Urothelium cell line (cell line): ENCODE results near the gene HOXA13.
A peak's percentile ranks its signal among the peaks of the same experiment; 100 is the strongest.

Experiments used
- DNase-seq: peaks from one replicate; pipeline ENCODE4 v3.0.0; 2011; ENCODE audit warnings: low spot score, mixed read lengths
- FAIRE-seq: peaks from 2 replicates; lab custom pipeline; 2011; peaks lifted over from hg19 to GRCh38; lab: Jason Lieb, UNC

The HOXA13 gene

DNA sequence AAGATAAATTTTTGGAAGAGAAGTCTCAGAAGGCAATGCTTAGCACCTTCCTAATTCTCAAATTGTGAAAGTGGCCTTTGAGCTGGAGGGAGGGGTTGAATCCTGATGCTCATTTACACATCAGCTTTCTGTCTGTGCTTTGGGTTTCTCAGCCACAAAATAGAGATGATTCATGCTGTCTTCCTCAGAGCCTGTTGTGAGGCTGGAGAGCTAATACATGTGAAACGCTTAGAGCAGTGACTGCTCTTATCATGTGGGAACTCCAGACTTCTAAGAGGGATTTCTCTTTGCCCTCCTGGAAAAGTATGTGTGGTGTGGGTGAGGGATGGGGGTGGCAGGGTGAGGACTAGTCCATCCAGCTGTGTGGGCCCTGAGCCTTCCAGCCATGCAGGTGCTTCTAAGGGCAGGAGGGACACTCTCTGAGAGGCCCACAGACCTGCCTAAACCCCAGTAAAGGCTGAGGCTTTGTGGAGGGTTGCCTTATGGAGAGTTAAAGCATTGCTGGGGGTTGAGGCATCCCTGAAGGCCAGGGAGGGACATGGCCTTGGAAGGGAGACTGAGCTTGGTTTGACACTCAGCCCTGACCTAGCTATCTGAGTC lies 37.9 kb upstream of the HOXA13 start:
- peak; percentile 30 for FAIRE-seq
- DNase-seq: peak; percentile 41

DNA sequence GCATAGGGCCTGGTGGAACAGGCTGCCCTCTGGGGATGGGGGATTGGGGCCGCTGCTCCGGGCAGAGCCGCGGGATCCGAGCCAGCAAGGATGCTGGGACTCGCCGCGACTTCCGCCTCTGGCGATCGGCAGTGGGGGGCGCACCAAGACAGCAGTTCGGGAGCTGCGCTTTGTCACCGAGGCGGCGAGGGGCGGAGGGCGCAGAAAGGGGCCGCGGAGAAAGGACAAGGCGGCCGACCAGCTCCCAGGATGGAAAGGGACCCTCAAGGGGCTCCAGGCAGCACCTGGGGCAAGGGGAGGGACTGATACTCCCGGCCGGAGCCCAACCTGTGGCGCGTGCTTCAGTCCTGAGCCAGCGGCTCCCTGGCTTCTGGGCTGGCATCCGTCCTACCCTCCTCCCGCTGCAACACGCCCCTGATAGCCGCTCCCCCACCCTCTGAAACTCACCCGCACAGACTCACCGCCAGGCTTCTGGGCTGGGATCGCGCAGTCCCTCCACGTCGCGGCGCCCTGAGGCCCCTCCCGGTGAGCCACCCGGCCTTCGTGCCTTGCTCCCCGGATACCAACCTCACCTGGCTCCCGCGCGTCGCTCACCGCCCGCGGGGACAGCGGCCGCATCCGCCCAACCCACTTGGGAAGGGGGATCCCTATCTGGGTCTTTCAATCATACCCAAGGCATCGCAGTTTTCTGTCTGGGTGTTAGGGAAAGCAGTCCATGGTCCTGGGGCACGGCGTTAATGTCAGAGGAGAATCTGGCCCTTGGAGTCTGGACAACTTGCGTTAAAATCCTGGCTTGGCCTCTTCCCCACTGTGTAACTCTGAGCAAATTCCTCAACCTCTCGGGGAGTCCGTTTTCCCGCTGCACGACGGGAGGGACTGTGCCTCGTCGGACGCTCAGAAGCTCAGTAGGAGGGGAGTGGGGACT lies 35.8 kb upstream of the HOXA13 start:
- FAIRE-seq (peak; percentile 94), DNase-seq (peak; percentile 88)

DNA sequence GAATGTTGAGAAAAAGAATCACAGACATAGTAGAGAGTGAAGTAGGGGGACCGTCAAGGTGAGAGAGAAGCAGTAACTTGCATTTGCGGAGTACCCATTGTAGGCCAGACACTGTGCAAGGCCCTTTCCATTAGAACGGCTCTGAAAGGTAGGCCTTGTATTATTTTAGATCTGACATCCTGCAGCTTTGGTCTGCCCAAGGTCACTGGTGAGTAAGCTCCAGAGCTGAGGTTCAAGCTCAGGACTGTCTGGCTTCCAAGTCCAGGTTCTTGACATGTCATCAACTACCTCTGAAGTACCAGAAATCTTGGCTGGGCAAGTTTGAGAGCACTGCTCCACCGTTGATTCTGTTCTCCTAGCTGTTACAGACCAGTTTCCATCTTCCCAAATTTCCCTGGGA lies 29.6 kb upstream of the HOXA13 start:
- FAIRE-seq: no peak
- no peak for DNase-seq

DNA sequence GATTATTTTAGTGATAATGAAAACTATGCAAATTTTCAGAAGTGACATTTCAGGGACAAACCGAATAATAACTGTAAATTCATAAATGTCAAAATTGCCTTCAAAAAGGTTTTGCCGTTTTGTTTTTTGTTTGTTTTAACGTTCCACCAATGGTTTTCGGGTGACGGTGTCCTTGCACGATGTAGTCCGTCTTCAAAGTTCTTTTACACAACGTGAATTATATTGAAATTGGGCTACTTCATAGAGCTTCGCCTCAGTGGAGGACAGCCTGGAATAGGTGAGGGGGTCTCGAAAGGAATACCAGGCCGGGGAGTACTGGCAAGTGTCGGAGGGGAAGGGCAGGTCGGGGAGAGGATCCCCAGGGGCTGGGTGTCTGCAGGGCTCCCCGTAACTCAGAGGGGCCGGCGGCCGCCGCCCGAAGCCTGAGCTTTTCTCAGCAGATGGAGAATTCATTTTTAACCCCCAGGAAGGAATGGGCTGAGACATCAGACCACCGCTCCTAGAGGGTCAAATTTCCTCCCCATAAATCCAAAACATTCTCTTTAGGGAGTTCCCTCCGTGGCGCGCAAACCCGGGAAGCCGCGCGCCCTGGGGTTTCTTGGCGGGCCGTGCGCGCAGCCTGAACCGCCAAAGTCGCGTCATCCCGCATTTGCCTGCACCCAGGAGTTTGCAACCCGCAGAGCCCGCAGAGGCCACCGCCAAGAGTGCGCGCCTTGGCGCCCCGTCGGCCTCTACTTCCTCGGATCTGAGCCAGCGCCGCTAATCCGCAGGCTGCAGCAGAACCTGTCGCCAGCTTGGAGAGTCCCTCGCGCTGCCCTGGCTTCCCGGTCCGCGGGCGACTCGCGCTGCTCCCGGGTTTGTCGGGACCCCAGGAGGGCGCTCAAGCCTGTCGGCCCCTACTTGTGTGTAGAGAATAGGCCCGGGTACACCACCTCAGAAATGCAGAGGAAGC lies 25.4 kb upstream of the HOXA13 start:
- DNase-seq: no peak
- no peak for FAIRE-seq

DNA sequence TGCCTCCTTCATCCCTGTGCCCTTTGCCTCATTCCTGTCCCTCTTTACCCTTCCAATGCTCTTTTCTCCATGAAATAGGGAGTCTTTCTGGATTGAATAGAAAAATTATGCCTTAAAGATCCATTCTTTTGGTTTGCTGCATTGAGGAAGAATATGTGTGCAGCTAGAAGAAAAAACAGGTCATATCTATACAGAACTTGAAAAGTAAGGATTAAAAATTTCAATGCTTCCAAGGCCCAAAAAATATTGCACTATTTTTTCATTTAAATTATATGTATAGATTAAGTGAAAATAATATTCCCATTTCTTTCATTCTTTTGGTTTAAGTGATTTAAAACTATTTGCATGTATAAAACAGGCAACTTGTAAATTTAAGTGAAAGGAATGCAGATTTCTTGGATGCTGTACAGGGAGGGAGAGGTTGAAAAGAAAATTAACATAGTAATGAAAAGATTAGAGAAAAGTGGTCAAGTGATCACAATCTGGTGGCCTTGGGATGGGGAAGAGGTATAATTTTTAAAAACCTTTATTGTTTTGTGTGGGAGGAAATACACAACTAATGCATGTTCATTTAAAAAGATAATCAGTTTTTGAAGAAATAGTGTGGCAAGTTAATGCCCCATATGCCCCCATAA lies 24.2 kb upstream of the HOXA13 start:
- FAIRE-seq (no peak), DNase-seq (no peak)

DNA sequence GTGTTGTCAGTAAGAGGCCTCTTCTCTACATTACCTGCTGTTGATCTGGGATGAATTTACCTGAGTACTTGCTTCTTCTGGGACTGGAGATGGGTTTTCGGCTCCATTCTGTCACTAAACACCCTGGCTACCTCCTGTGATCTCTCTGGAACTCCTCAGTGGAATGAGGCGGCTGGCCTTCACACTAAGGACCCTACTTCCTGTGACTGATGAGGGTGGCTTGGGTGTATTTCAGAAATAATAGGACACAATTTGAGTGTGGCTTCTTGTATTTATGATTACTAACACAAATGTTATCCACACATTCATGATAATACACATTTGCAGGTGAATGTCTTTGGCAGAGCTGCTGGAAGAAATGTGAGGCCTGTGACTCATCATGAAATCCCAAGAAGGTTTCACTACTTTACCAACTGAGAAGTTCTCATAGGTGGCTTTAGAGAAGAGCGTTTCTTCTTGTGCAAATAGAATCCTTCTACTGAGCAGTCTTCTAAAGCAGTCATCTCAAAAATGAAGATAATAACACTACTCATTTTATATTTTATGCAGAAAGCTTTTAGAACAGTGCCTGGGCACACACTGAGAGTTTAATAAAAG lies 21.4 kb upstream of the HOXA13 start:
- no peak for DNase-seq
- FAIRE-seq: peak; percentile 69

DNA sequence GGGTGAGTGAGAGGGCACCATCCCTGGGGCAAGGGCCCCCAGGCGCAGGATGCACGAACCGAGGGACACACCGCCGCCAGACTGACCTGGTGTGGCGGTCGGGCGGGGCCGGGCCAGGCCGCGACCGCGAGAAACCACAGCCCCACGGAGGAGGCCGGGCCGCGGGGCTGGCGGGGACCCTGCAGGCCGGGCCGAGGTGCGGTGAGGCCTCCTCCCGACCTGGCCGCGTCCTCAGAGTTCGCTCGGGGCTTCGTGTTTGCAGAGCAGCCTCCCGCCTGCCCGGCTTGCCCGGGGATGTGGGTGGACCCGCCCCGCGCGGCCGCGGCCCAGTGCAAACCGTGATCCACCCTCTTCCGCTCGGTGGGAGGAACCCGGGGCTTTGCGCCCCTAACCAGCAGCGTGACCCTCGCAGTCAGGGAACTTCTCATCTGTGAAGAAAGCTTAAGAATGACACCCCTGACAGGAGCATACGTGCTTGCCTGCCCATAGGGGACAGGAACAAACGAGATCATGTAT lies 20.6 kb upstream of the HOXA13 start:
- DNase-seq: no peak
- FAIRE-seq: no peak

DNA sequence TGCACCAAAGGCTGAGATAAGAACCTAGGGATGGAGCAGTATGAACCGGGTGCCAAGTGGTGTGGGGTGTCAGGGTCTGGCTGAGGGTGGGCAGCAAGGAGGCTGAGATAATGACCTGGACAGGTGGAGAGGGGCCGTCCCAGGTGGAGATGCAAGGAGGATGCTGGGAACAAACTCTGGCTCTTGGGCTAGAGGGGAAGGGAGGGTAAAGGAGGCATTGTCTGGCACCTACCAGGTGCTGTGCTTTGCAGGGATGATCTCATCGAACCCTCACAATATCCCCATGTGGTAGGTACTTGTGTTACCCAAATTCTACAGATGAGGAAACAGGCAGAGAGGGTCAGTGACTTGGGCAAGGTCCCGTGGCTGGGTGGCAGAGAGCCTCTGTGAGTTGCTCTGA lies 19.9 kb upstream of the HOXA13 start:
- FAIRE-seq (no peak), DNase-seq (no peak)

DNA sequence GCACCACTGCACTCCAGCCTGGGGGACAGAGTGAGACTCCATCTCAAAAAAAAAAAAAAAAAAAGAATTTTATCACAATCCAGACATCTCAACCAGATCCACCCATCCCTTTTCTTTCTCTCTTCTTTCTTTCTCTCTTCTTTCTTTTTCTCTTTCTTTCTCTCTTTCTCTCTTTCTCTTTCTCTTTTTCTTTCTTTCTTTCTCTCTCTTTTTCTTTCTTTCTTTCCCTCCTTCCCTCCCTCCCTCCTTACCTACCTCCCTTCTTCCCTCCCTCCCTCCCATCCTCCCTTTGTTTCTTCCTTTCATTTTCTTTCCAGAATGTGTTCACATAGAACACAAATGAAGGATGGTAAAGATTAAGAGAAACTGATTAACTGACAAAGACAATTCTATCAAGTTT lies 18.1 kb upstream of the HOXA13 start:
- no peak for DNase-seq
- FAIRE-seq: no peak

DNA sequence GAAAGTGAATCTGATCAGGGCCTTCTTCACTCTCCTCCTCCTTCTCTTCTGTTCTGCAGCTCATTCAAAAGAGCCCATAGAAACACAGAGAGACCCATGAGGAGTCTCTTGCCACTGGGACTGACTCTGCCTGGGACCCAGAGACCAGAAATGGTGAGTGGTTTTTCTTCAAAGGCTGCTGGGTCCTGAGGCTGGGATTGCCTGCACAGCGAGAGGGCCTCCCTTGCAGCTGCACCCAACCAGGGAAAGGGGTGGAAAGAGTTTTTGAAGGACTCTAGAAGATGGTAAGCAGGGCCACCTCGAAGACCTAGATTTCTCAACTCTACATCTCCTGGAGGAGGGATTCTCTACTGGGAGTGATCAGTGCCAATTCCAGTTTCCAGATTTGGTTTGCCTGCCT lies 15.5 kb upstream of the HOXA13 start:
- FAIRE-seq (no peak), DNase-seq (no peak)

DNA sequence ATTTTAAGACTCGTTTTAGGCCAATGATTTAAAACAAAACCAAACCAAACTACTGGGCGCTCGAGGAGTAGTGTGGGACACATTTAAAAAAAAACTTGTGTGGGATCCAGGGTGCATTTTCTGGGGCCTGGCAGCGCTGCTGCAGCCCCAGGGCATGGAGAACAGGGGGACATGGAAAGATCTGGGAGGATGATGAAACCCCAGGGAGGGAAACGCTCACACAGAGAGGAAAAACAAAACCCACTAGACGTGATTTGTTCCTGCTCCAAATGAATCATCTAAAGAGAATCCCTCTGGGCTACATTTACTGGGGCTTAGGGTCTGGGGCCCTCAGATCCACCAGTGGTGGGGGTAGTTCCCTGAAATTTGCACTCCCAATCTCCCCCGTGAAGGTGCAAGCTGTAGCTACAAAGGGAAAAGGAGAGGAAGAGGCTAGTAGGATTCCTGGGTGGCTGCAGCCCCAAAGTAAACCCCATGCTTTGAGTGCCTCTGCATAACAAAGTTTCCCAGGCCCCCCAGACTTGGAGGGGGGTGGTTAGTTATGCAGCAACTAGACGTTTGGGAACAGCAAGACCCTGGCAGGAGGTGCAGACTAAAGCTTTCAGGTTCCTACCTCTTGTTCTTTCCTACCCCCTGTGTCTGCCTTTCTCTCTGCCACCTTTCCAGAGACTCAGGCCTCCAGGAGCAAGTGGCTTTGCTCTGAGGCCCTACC lies 14.5 kb upstream of the HOXA13 start:
- DNase-seq: no peak
- no peak for FAIRE-seq

DNA sequence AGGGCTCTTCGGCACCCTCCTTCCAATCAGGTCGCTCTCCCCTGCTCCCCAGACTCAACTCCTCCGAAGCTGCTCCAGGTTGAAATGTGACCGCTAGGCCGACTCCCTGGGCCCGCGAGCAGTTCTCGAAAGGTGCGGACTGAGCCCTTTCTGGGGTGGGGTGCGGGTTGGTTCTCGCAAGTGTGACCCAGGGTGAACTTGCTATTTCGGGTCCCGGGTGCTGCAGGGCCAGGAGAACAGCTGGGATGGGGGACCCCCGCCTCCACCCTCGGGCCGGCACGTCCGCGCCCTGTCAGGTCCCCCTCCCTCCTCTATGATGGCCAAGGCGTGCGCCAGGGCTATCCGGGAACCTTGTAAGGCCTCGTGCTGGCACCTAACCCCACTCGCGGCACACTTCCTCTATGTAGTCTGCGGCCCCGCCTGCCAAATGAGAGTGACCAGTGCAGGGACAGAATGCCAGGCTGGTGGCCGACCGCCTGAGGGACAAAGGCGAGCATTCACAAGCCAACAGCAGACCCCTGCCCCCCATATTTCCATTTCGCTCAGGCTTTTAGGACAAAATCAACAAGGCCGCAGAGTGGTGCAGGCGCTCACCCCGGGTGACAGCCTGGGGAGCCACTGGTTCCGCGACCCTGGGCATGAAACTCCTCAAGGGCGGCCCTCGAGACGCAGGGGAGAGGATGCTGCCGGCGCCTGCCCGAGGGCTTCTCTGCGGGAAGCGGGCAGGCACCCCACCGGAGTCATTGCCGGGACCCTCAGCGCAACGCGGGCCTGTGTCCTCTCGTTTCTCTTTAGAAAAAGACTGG lies 13.7 kb upstream of the HOXA13 start:
- FAIRE-seq: no peak
- DNase-seq: no peak

DNA sequence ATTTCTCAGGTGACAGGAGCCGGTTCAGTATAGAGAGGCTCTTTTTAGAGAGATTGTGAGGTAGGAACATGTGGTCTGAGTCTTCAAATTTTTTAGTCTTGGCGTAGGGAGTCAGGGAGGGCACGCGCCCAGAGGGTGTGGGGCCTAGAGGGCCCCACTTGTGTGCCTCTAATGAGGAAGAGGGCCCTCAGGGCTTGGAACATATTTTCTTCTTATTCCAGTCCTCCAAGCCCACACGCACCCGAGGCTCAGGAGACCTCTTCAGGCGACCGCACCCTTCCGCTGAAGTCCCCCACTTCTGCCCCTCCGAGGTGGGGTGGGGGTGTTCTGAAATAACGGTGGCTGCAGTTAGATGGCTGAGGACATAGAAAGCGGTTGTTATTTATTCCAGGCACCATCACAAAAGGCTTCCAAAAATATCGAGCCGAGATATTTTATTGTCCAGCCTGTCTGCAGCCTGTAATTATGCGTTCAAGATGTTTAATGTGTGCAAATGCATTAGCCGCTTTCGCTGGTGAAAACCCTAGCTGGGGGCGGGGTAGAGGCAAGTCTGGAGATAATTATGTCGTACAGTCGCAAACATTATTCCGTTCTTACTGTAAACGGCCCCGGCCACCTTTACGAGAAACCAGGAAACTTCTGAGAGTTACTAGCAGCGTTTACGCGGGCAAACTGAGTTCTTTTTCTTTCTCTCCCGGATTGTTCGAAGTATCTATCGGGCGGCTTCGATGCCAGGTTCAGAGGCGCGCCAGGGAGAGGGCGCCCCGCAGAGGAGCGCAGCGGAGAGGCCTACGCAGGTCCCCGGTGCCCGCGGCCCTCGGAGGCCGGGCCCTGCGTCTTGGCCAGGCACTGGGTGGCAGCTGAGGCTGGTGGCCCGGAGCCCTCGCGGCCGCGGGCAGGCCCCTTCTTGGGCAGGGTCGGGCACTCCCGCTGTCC lies 12.9 kb upstream of the HOXA13 start:
- FAIRE-seq: no peak
- DNase-seq: no peak

DNA sequence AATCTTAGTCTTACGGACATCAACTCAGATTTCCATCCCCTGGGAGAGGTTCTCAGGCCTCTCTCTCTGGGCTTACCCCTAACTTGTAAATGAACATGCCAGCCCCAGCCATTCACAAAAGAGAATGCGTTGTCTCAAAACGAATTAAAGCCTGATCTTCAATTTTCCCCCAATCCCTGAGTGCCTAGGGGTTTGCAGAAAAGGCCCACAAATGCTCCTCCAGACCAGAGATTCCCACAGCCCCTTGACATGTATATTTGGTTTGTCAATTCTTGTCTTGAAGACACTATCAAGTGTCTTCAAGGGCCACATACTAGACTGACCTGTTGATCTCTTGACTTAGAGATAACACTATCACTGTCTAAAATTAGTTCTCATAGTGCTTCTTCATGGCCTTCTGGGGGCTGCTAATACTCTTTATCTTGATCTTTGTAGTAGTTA lies 11.9 kb upstream of the HOXA13 start:
- no peak for DNase-seq
- no peak for FAIRE-seq

DNA sequence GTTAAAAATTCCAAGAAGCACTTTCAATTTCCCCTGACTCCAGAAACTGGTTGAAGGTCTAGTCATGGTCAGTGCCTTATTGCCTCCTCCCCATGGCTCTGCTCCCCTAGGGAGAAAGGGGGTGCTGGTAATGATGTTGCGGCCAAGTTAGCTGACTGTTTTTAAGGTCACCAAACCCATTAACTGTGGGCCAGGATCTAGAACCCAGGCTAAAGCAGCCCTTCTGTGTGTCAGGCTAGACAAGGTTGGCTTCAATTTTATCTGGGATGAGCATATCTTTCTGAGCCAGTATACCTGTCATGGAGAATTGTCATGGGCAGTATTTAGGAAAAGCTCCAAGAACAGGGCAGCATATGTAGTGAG lies 11.2 kb upstream of the HOXA13 start:
- DNase-seq (no peak), FAIRE-seq (no peak)

DNA sequence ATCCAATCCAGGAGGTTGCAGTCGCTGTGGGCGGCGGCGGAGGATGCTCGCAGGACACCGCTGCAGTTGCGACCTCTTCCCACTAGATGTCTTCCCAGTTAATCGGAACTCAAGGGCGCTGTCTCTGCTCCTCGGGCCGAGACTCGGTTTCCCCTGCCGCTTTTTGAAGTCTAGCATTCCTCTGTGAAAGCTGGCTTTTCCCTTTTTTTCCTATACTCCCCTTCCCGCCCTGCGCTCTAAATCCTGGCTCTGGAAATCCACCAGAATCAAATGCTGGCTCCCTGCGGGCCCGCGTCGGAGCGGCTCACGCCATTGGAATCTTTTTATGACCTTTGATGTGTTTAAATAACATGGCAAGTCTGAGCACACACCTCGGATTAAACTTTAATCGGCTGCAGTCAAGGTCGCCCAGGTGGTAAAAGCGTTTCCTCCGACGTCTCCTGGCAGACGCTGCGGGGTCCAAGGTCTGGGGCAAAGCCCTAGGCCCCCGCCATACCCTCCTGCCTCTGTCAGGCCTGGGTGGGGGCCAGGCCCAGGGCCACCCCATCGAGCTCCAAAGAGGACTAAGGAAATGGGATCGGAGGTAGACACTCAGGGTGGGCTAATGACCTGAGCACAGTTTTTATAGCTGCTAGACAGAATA lies 10.7 kb upstream of the HOXA13 start:
- FAIRE-seq: peak; percentile 77

DNA sequence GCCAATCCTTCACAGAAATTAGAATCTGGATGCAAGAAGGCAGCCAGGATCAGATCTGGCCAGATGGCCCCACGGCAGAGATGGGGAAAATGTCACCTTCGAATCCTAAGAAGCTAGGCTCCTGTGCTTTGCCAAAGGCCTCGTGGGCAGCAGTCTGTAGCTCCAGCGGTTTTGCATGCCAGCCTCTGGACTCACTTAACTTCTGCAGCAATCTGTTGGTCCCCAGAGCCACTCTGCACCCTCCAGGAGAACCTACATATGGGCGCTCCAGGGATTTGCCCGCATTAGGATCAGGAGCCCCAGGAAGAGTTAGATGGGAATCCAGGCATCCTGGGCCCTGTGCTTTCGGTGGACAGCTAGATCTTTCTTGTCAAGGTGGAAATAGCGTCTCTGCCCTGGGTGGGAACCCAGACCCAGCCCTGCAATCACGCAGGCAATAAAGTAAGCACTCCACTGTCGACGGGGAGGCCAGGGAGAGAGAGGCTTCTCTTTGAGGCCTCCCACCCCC lies 10.1 kb upstream of the HOXA13 start:
- DNase-seq: no peak

More for the DNA sequence above, 10.7 kb upstream of the HOXA13 start:
- peak; percentile 86 for DNase-seq

More for the DNA sequence above, 10.1 kb upstream of the HOXA13 start:
- no peak for FAIRE-seq
